A204.1 (cell line): ENCODE data around the gene PIPOX.

ENCODE experiments used
- FAIRE-seq: peaks from 2 replicates; lab custom pipeline; 2012; peaks lifted over from hg19 to GRCh38; lab: Jason Lieb, UNC

Gene PIPOX

DNA sequence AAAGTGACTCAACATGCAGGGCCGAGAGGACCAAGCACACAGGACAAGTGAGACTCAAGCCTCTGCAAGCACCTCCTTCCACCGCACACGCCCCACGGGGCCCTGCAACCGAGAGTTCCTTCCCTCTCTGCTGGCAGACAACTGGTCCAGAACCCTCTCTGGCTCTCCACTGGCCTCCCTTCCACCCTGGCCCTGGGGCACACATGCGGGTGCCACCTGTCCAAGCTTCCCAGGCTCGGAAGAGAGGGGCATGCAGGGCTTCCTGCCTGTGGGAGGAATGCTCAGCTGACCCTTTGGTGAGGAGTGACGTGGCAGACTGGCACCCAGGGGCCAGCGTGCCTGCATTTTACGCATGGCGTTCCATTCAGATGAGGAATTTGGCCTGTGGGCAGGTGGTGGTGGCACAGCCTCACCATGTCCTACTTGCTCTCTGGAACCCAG lies 59.8 kb downstream of the PIPOX start:
- FAIRE-seq, result no peak

DNA sequence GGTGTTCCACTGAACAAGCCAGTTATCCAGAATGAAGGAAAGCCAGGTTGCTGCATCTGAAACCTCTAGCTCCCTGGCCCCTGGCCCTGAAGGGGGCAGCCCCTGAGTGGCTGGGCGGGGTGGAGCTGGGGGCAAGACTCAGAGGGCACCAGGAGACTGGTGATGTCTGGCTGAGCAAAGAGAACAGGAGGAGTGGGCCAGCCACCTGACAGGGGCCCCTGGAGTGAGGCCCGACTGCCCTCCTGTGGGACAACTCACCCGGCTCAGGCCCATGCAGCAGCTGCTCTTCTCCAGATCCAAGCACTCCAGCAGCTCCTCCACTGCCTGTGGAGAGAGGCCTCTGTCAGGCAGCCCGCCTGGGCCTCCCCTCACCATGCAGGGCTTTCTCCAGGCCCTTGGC lies 60.4 kb downstream of the PIPOX start:
- no peak for FAIRE-seq
